ENCODE measurements around the gene CIP2A.

CIP2A gene

DNA sequence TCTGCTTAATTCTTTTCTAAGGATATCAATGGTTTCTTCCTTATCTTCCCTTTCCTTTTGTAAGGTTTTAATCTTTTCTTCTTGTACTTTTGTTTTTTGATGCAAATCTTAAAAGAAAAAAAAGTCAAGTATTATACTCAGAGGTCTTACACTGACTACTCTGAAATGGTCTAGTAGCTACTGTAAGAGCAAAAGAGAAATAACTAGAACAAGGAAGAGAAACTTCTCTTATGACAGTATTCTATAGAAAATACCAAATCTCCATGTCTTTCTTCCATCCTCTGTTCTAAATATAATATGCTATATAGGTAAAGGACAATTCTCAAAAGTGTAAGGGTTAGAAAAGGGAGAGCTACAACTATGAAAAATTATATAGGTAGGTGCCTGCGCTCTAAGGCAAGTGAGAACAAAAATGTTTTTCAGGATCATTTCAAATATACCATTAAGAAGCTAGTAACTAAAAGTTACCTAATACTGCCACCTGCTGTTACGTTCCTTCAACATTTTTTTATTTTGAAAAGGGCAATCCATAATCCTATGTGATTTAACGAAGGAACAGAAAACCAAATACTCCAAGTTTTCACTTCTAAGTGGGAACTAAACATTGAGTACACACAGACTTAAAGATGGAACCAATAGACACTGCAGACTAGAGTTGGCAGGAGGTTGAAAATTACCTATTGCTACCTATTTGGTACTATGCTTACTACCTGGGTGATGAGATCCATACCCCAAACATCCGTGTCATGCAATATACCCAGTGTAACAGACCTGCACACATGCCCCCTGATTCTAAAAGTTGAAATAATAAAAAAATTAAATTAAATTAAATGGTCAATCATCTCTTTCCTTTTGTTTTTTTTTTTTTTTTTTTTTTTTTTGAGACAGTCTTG, 36.7 kb downstream of the CIP2A start:
- Histone ChIP-seq H3K36me3 (ENCODE audit: control insufficient read depth in 4 of 4, insufficient read depth in 4 of 4, low read length in 3 of 4) (peaks cover 4 to 48% (median 8%) of the 10 kb centered on the region in 4 experiments), H3K27ac (ENCODE audit: insufficient read depth in 1 of 2, low read depth in 1 of 2, low read length in 2 of 2, poor library complexity in 1 of 2, severe bottlenecking in 2 of 2) (no peak overlapping the region), H3K4me3 (ENCODE audit: control insufficient read depth in 1 of 7, extremely low read depth in 1 of 7, insufficient read depth in 4 of 7, low read depth in 2 of 7, low read length in 6 of 7) (no peak overlapping the region), H3K9me3 (ENCODE audit: control extremely low read depth in 1 of 5, control insufficient read depth in 4 of 5, insufficient read depth in 2 of 5, low read depth in 1 of 5, low read length in 4 of 5) (no peaks in the 10 kb centered on the region), H3K4me1 (ENCODE audit: control extremely low read depth in 1 of 4, control insufficient read depth in 4 of 4, insufficient read depth in 4 of 4, low read length in 3 of 4) (no peaks in the 10 kb centered on the region), H3K27me3 (replicated peaks in 2 of 5; ENCODE audit: control insufficient read depth in 4 of 5, insufficient read depth in 5 of 5, low read length in 4 of 5) (no peaks in the 10 kb centered on the region)
- 57% methylated on average over 1 of the region's 4 CpGs for WGBS (ENCODE audit: insufficient coverage)
- ChIA-PET CTCF (interaction anchor here (0.8 to 5.7 kb wide), 21 partner anchors 8 to 1004 kb away, joined by 3 to 117 read pairs (median 4); partner anchors contain the start of genes CIP2A and DZIP3), POLR2A (no interaction called here)
- peak; percentile 63 to 79 (median 70) for DNase-seq

DNA sequence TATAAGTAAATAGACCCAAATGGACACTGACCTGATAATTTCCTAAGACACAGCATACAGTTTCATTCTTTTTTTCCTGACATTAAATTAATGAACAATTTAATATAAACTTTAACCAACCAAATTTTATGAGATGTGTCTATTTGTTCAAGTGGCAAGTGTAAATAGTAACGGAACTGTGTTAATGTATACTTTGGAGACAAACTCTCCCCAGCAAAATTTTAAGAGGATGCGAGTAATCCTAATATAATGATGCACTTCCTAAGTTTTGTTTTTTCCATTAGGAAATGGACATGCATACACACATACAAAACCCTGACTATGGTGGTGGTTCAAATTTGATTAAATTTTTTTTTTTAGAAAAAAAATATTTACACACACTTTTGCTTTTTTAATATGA, 40.4 kb downstream of the CIP2A start:
- Histone ChIP-seq H3K27ac (ENCODE audit: insufficient read depth in 1 of 2, low read depth in 1 of 2, low read length in 2 of 2, poor library complexity in 1 of 2, severe bottlenecking in 2 of 2) (no peak overlapping the region), H3K27me3 (replicated peaks in 2 of 5; ENCODE audit: control insufficient read depth in 4 of 5, insufficient read depth in 5 of 5, low read length in 4 of 5) (no peaks in the 10 kb centered on the region), H3K4me3 (ENCODE audit: control insufficient read depth in 1 of 7, extremely low read depth in 1 of 7, insufficient read depth in 4 of 7, low read depth in 2 of 7, low read length in 6 of 7) (no peak overlapping the region), H3K36me3 (ENCODE audit: control insufficient read depth in 4 of 4, insufficient read depth in 4 of 4, low read length in 3 of 4) (peaks cover 0 to 29% (median 3%) of the 10 kb centered on the region in 4 experiments), H3K9me3 (ENCODE audit: control extremely low read depth in 1 of 5, control insufficient read depth in 4 of 5, insufficient read depth in 2 of 5, low read depth in 1 of 5, low read length in 4 of 5) (no peaks in the 10 kb centered on the region), H3K4me1 (ENCODE audit: control extremely low read depth in 1 of 4, control insufficient read depth in 4 of 4, insufficient read depth in 4 of 4, low read length in 3 of 4) (peaks cover 0 to 2% (median 0%) of the 10 kb centered on the region in 4 experiments)
- no CpG with 5 or more reads among the region's 2 CpGs for WGBS (ENCODE audit: insufficient coverage)
- ChIA-PET CTCF (no interaction called here), POLR2A (no interaction called here)
- no peak for DNase-seq

DNA sequence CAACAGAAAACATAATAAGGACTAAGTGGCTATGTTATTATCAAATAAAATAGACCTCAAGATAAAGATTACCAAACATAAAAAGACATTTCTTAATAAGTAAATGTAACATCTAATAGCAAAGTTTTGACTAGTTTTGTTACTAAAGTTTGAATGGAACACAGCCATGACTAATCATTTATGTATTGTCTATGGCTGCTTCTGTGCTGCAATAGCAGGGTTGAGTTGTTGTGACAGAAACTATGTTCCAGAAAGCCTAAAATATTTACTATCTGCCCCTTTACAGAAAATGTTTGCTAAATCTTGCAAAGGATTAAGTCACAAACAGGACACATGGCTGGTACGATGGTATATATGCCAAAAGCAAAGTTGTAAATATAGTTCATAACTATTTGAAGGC, 40.9 kb downstream of the CIP2A start:
- WGBS (ENCODE audit: insufficient coverage): no CpG with 5 or more reads among the region's 1 CpG
- no peak overlapping the region for H3K4me3 ChIP-seq (ENCODE audit: control insufficient read depth in 1 of 7, extremely low read depth in 1 of 7, insufficient read depth in 4 of 7, low read depth in 2 of 7, low read length in 6 of 7)
- H3K4me1 ChIP-seq (ENCODE audit: control extremely low read depth in 1 of 4, control insufficient read depth in 4 of 4, insufficient read depth in 4 of 4, low read length in 3 of 4): peaks cover 0 to 2% (median 0%) of the 10 kb centered on the region in 4 experiments
- ChIA-PET CTCF (no interaction called here), POLR2A (no interaction called here)
- no peaks in the 10 kb centered on the region for H3K27me3 ChIP-seq (replicated peaks in 2 of 5; ENCODE audit: control insufficient read depth in 4 of 5, insufficient read depth in 5 of 5, low read length in 4 of 5)
- no peaks in the 10 kb centered on the region for H3K9me3 ChIP-seq (ENCODE audit: control extremely low read depth in 1 of 5, control insufficient read depth in 4 of 5, insufficient read depth in 2 of 5, low read depth in 1 of 5, low read length in 4 of 5)
- H3K27ac ChIP-seq (ENCODE audit: insufficient read depth in 1 of 2, low read depth in 1 of 2, low read length in 2 of 2, poor library complexity in 1 of 2, severe bottlenecking in 2 of 2): no peak overlapping the region
- peaks cover 0 to 34% (median 7%) of the 10 kb centered on the region in 4 experiments for H3K36me3 ChIP-seq (ENCODE audit: control insufficient read depth in 4 of 4, insufficient read depth in 4 of 4, low read length in 3 of 4)
- DNase-seq: no peak

DNA sequence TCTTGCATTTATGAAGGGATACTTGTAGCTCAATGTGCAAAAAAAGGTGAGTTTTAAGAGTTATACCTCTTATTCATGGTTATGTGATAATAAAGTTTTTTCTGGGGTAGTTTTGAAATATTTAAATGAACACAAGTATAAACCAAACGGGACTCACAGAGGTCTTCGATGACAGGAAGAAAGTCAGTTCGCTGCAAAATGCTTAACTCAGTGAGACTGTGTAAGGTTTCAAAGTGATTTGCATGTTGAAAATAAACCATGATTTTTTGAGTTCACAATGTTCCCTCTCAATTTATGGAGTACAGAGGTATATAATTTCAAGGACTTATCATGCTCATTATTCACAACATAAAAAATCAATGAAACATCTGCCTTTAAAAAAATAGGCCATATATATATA, 42.5 kb downstream of the CIP2A start:
- Histone ChIP-seq H3K27me3 (replicated peaks in 2 of 5; ENCODE audit: control insufficient read depth in 4 of 5, insufficient read depth in 5 of 5, low read length in 4 of 5) (no peaks in the 10 kb centered on the region), H3K4me1 (ENCODE audit: control extremely low read depth in 1 of 4, control insufficient read depth in 4 of 4, insufficient read depth in 4 of 4, low read length in 3 of 4) (peaks cover 0 to 2% (median 0%) of the 10 kb centered on the region in 4 experiments), H3K4me3 (ENCODE audit: control insufficient read depth in 1 of 7, extremely low read depth in 1 of 7, insufficient read depth in 4 of 7, low read depth in 2 of 7, low read length in 6 of 7) (peak overlapping the region in 2 of 7 experiments; percentile 4 to 63), H3K27ac (ENCODE audit: insufficient read depth in 1 of 2, low read depth in 1 of 2, low read length in 2 of 2, poor library complexity in 1 of 2, severe bottlenecking in 2 of 2) (no peak overlapping the region), H3K9me3 (ENCODE audit: control extremely low read depth in 1 of 5, control insufficient read depth in 4 of 5, insufficient read depth in 2 of 5, low read depth in 1 of 5, low read length in 4 of 5) (no peaks in the 10 kb centered on the region), H3K36me3 (ENCODE audit: control insufficient read depth in 4 of 4, insufficient read depth in 4 of 4, low read length in 3 of 4) (peaks cover 0 to 25% (median 12%) of the 10 kb centered on the region in 4 experiments)
- no peak for DNase-seq
- ChIA-PET CTCF (interaction anchor here (1.0 to 4.2 kb wide), 3 partner anchors 16 to 58 kb away, joined by 3 to 24 read pairs (median 3); no protein-coding TSS in a partner anchor), POLR2A (no interaction called here)
- no CpG with 5 or more reads among the region's 3 CpGs for WGBS (ENCODE audit: insufficient coverage)

DNA sequence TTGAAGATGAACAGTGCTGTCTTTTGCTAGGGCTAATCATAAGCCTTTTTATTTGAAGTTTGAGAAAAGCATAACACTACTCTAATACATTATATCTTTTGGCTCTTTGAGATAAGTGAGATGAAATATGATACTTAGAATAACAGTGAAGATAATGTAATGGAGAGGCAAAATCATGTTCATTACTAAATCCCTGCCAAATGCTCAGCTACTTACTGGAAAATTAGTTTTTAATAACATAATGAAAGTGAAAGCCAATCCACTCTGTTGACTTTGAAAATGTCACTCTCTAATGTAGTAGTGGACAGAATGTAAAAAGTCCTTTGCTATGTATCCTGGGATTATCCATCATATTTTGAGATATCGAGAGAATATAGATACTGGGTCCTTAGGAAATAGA, 43.0 kb downstream of the CIP2A start:
- Histone ChIP-seq H3K27me3 (replicated peaks in 2 of 5; ENCODE audit: control insufficient read depth in 4 of 5, insufficient read depth in 5 of 5, low read length in 4 of 5) (no peaks in the 10 kb centered on the region), H3K36me3 (ENCODE audit: control insufficient read depth in 4 of 4, insufficient read depth in 4 of 4, low read length in 3 of 4) (peaks cover 0 to 21% (median 11%) of the 10 kb centered on the region in 4 experiments), H3K4me1 (ENCODE audit: control extremely low read depth in 1 of 4, control insufficient read depth in 4 of 4, insufficient read depth in 4 of 4, low read length in 3 of 4) (peaks cover 0 to 2% (median 0%) of the 10 kb centered on the region in 4 experiments), H3K27ac (ENCODE audit: insufficient read depth in 1 of 2, low read depth in 1 of 2, low read length in 2 of 2, poor library complexity in 1 of 2, severe bottlenecking in 2 of 2) (peak overlapping the region in 1 of 2 experiments; percentile 11), H3K4me3 (ENCODE audit: control insufficient read depth in 1 of 7, extremely low read depth in 1 of 7, insufficient read depth in 4 of 7, low read depth in 2 of 7, low read length in 6 of 7) (peak overlapping the region in 2 of 7 experiments; percentile 4 to 63), H3K9me3 (ENCODE audit: control extremely low read depth in 1 of 5, control insufficient read depth in 4 of 5, insufficient read depth in 2 of 5, low read depth in 1 of 5, low read length in 4 of 5) (no peaks in the 10 kb centered on the region)
- WGBS (ENCODE audit: insufficient coverage): 100% methylated on average over 1 of the region's 1 CpG
- DNase-seq: no peak
- ChIA-PET POLR2A (no interaction called here), CTCF (interaction anchor here (1.0 to 4.2 kb wide), 3 partner anchors 17 to 57 kb away, joined by 3 to 24 read pairs (median 3); no protein-coding TSS in a partner anchor)

DNA sequence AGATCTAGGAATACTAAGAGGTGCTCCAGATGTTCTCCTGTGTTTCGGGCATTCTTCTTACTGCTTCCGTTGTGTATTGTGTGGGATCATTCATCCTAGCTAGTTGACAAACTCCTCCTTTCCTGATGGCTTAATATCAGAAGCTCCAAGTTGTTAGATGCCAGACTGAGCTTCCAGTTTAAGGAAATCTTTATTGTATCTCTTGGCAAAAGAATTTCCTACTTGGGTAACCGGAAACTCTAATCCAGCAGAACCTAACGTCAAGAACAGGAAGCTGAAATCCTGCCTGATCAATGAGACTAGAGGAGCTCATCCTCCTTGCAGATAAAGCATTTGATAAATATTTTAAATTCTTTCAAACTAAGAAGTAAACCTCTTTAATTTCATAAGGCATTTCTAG, 51.2 kb downstream of the CIP2A start:
- POLR2A ChIA-PET: no interaction called here

More for the DNA sequence above, 51.2 kb downstream of the CIP2A start:
- peaks cover 0 to 5% (median under 1%) of the 10 kb centered on the region in 4 experiments for H3K36me3 ChIP-seq (ENCODE audit: control insufficient read depth in 4 of 4, insufficient read depth in 4 of 4, low read length in 3 of 4)
- no peak overlapping the region for H3K4me3 ChIP-seq (ENCODE audit: control insufficient read depth in 1 of 7, extremely low read depth in 1 of 7, insufficient read depth in 4 of 7, low read depth in 2 of 7, low read length in 6 of 7)
- CTCF ChIA-PET: interaction anchor here (2.8 to 3.8 kb wide), 2 partner anchors 14 to 48 kb away, joined by 14 to 16 read pairs; no protein-coding TSS in a partner anchor
- DNase-seq: no peak
- H3K4me1 ChIP-seq (ENCODE audit: control extremely low read depth in 1 of 4, control insufficient read depth in 4 of 4, insufficient read depth in 4 of 4, low read length in 3 of 4): no peaks in the 10 kb centered on the region
- no peaks in the 10 kb centered on the region for H3K9me3 ChIP-seq (ENCODE audit: control extremely low read depth in 1 of 5, control insufficient read depth in 4 of 5, insufficient read depth in 2 of 5, low read depth in 1 of 5, low read length in 4 of 5)
- H3K27ac ChIP-seq (ENCODE audit: insufficient read depth in 1 of 2, low read depth in 1 of 2, low read length in 2 of 2, poor library complexity in 1 of 2, severe bottlenecking in 2 of 2): no peak overlapping the region
- no peaks in the 10 kb centered on the region for H3K27me3 ChIP-seq (replicated peaks in 2 of 5; ENCODE audit: control insufficient read depth in 4 of 5, insufficient read depth in 5 of 5, low read length in 4 of 5)
- 80% methylated on average over 2 of the region's 4 CpGs for WGBS (ENCODE audit: insufficient coverage)
